Neural crest cell (in vitro differentiated cells): ENCODE data around the gene RSPH1. TPM values are rescaled to one million over a fixed set of nuclear protein-coding genes. Genes with fewer than 3 reads are reported as not detected.

Experiments
- DNase-seq: peaks from one replicate; pipeline ENCODE4 v3.0.0; 2021; ENCODE audit warnings: low read depth, mixed read lengths, low spot score
- H3K27ac Mint-ChIP-seq: one replicate; pipeline ENCODE4 v1.8.0; 2021; ENCODE audit warnings: mild to moderate bottlenecking, mixed read lengths; ENCODE audit not compliant: unreplicated experiment
- H3K27me3 Mint-ChIP-seq: 2 replicates; pipeline ENCODE4 v1.8.0; 2021; ENCODE audit warnings: low read depth, mild to moderate bottlenecking, mixed read lengths
- H3K36me3 Mint-ChIP-seq: 2 replicates; pipeline ENCODE4 v1.8.0; 2021; ENCODE audit warnings: low read depth, mild to moderate bottlenecking, mixed read lengths
- H3K4me1 Mint-ChIP-seq: 2 replicates; pipeline ENCODE4 v1.8.0; 2021; ENCODE audit warnings: mixed read lengths
- H3K4me3 Mint-ChIP-seq: one replicate; pipeline ENCODE4 v1.8.0; 2021; ENCODE audit warnings: mild to moderate bottlenecking, mixed read lengths
- H3K9me3 Mint-ChIP-seq: 2 replicates; pipeline ENCODE4 v1.8.0; 2021; ENCODE audit warnings: mixed read lengths
- CTCF ChIP-seq: fragments of 200-600 bp; sonication (generic); conservative IDR thresholded peaks from 2 replicates; pipeline ENCODE4 v1.5.0; 2021; ENCODE audit warnings: antibody characterized with exemption, mild to moderate bottlenecking
- total RNA-seq: library from RNA; stranded (reverse); gene quantifications from 2 replicates; pipeline ENCODE4 v1.2.1, GENCODE V29; 2021

Gene RSPH1
- total RNA-seq, 1 donor from 2014 or later, result 0.65 TPM

DNA sequence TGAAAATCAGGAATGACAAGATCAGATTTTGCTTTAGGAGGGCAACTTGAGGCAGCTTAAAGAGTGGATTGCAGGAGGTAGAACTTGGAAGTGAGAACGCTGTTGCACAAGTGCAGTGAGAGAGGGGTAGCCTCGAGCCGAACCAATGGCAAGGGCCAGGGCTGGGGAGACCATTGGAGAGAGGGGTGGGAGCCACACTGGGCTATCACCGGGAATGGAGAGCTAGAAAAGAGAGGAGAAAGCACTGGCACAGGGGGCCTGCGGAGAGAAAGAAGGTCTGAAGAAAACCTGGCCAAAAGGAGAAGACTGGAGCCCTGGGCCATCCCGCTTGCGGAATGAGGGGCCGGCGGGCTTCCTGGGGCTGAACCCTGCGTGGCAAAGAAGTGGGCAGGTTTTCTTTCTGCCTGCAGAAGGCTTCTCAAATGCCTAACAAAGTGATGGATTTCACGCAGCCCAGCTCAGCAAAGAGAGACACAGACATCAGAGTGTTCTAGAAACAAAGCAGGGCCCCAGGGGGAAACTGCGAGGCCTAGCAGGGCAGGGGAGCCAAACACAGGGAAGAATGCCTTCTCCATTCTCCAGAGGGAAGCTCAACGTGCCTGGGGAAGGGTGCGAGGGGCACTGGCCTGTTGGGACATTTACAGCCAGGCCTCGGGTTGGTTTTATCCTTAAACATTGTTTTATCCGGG is 16.5 kb upstream of the RSPH1 start:
- no peak for DNase-seq
- peaks cover 47% of the 10 kb centered on the region for H3K4me1 Mint-ChIP-seq
- H3K36me3 Mint-ChIP-seq, result no peaks in the 10 kb centered on the region
- H3K4me3 Mint-ChIP-seq, result peak overlapping the region; percentile 91
- H3K9me3 Mint-ChIP-seq, result no peaks in the 10 kb centered on the region
- TF ChIP-seq CTCF, result no peak
- no peak overlapping the region for H3K27ac Mint-ChIP-seq
- H3K27me3 Mint-ChIP-seq, result peaks cover 29% of the 10 kb centered on the region

DNA sequence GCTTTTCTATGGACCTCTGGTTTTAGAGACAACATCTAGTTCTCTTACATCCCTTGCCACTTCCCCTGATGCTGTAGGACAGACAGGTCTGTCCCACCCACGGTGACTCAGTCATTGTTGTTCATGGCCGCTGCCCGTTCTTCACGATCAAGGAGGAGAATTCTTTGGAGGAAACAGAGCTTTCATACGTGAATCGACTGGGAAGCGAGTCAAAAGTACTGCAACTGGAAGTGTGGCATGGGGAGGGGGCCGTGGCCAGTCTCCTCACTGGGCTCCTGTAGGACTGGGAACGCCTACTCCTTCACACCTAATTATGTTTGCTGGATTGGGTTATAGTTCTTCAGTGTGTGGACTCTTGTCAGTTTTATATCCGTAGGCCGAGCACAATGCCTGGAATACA is 13.2 kb upstream of the RSPH1 start:
- no peak overlapping the region for H3K4me3 Mint-ChIP-seq
- H3K27me3 Mint-ChIP-seq, result peaks cover 23% of the 10 kb centered on the region
- no peak overlapping the region for H3K27ac Mint-ChIP-seq
- DNase-seq, result no peak
- no peaks in the 10 kb centered on the region for H3K9me3 Mint-ChIP-seq
- no peaks in the 10 kb centered on the region for H3K36me3 Mint-ChIP-seq
- TF ChIP-seq CTCF, result no peak
- H3K4me1 Mint-ChIP-seq, result peaks cover 22% of the 10 kb centered on the region

- Mint-ChIP-seq H3K4me3 (no peak overlapping the region), H3K27ac (no peak overlapping the region), H3K9me3 (no peaks in the 10 kb centered on the region), H3K27me3 (peaks cover 23% of the 10 kb centered on the region), H3K4me1 (peaks cover 22% of the 10 kb centered on the region), H3K36me3 (no peaks in the 10 kb centered on the region)
- no peak for DNase-seq
- no peak for TF ChIP-seq CTCF
These were observed 12.3 kb upstream of the RSPH1 start for GRCh38 chr21:42508371-42508770.

GRCh38 chr21:42507418-42507817 is 11.4 kb upstream of the RSPH1 start:
- H3K27ac Mint-ChIP-seq, result no peak overlapping the region
- no peaks in the 10 kb centered on the region for H3K36me3 Mint-ChIP-seq
- no peak overlapping the region for H3K4me3 Mint-ChIP-seq
- H3K27me3 Mint-ChIP-seq, result peaks cover 23% of the 10 kb centered on the region
- peaks cover 13% of the 10 kb centered on the region for H3K4me1 Mint-ChIP-seq
- TF ChIP-seq CTCF, result no peak
- no peak for DNase-seq
- no peaks in the 10 kb centered on the region for H3K9me3 Mint-ChIP-seq

GRCh38 chr21:42505090-42505726 is 9.2 kb upstream of the RSPH1 start:
- DNase-seq, result no peak
- TF ChIP-seq CTCF, result no peak
- Mint-ChIP-seq H3K36me3 (no peaks in the 10 kb centered on the region), H3K27ac (no peak overlapping the region), H3K9me3 (no peaks in the 10 kb centered on the region), H3K4me3 (no peak overlapping the region), H3K4me1 (peaks cover 9% of the 10 kb centered on the region), H3K27me3 (peaks cover 18% of the 10 kb centered on the region)
